HG02840 (cell line): ENCODE data around the gene ABHD15.

Experiments used
- ATAC-seq: cut with Tn5 transposase; IDR thresholded peaks from one replicate; pipeline ENCODE4 v1.9.1; 2021; ENCODE audit warnings: mild to moderate bottlenecking, moderate library complexity, moderate number of reproducible peaks; ENCODE audit not compliant: unreplicated experiment, low FRiP score

ABHD15 gene

GRCh38 chr17:29549177-29549923, 17.5 kb downstream of the ABHD15 start:
- ATAC-seq = no peak

DNA sequence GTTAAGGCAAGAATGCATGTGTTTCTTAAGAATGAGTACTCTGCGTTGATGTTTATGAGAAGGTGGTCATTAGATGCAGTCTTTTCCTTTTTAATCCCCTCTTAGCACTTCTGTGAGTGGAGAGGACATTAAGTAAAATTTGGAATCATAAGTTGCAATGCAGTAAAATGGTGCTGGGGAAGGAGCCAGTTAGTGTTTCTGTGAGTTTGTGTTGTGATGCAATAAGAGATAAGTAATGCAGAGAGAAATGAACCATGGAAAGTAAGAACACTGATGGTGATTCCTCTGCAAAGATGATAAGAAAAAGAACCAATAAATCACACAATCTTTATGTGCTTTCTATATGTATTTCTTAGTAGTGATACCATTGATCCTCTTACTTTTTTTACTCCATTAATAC, 20.0 kb downstream of the ABHD15 start:
- no peak for ATAC-seq

GRCh38 chr17:29546085-29546484, 20.8 kb downstream of the ABHD15 start:
- no peak for ATAC-seq

DNA sequence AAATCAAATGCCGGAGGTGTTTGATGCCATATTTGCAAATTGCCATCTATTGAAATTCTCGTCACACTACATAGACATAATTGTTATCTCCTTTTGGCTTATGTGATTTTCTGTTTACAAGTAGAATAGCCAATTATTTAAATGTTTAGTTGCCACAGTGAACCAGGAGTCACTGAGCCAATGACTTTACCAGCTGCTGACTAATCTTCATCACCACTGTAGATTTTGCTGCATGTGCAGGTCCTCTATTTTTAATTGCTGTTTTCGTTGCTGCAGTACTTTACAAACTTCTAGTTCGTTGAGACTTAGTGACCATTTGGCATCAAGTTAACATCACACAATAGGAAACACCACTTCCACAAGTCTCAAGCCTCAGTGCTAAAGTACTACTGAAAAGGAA, 22.8 kb downstream of the ABHD15 start:
- ATAC-seq = no peak

DNA sequence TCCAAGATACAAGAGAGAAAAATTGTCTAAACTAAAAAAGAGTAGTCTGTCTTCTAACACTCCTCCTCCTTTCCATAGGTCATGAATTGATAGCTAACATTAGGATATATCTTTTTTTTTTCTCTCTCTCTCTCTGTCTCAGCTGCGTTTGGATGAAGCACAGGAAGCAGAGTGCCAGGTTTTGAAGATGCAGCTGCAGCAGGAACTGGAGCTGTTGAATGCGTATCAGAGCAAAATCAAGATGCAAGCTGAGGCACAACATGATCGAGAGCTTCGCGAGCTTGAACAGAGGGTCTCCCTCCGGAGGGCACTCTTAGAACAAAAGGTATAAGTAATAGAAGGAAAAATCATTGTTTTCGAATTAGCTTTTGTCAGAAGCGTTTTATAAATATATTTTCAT, 32.9 kb downstream of the ABHD15 start:
- no peak for ATAC-seq

GRCh38 chr17:29526322-29526721, 40.5 kb downstream of the ABHD15 start:
- no peak for ATAC-seq

- ATAC-seq = no peak
These were observed 42.1 kb downstream of the ABHD15 start for GRCh38 chr17:29524692-29525091.

GRCh38 chr17:29518359-29518758, 48.5 kb downstream of the ABHD15 start:
- ATAC-seq = no peak

- ATAC-seq = no peak
These were observed 52.0 kb downstream of the ABHD15 start for GRCh38 chr17:29514792-29515191.

DNA sequence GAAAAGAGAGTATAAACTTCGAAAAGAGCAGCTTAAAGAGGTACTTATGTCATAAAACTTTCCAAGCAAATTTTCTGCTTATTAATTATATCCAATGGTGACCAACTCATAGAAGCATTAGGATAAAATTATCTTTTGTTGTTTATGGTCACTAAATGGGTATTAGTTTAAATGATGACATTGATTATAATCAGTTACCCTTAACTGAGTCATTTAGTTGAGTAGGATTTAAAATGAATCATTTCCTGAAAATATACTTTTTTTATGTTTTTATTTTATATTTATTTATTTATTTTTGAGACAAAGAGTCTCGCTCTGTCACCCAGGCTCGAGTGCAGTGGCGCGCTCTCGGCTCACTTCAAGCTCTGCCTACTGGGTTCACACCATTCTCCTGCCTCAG, 55.9 kb downstream of the ABHD15 start:
- ATAC-seq = no peak
